GM21786 (cell line): Measurements from ENCODE around the gene BSG.

Experiments used
- ATAC-seq: cut with Tn5 transposase; IDR thresholded peaks from one replicate; pipeline ENCODE4 v1.9.1; 2021; ENCODE audit not compliant: unreplicated experiment

The BSG gene

DNA sequence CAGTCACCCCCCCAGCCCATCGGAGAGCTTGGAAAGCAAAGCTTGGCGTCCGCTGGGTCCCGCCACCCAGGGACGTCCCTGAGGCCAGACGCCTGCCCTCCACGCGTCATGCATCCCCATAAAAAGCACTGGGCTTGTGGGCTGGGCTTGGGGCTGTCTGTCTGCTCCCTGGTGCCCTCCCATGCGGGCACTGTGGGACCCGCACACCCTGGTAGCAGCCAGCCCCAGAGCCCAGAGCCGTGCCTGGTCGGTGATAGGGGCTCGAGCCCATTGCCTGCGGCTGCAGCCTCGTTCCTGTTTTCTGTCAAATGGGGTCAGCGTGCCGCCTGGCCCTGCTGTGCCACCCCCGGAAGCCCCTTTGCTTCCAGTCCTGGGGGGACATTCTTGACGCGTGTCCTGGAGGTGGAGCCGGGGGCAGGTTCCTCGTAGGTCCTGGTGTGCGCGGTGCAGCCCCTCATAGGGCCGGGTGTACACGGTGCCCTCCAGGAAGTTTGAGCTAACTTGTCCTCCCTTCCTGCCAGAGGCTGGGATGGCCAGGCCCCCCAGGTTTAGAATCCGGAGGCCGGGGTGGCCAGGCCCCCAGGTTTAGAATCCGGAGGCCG lies 32.9 kb upstream of the BSG start:
- ATAC-seq: no peak

- ATAC-seq: no peak
Measured at GRCh38 chr19:540867-541637, 31.3 kb upstream of the BSG start.

- ATAC-seq: no peak
Measured at GRCh38 chr19:541699-542098, 30.7 kb upstream of the BSG start.

DNA sequence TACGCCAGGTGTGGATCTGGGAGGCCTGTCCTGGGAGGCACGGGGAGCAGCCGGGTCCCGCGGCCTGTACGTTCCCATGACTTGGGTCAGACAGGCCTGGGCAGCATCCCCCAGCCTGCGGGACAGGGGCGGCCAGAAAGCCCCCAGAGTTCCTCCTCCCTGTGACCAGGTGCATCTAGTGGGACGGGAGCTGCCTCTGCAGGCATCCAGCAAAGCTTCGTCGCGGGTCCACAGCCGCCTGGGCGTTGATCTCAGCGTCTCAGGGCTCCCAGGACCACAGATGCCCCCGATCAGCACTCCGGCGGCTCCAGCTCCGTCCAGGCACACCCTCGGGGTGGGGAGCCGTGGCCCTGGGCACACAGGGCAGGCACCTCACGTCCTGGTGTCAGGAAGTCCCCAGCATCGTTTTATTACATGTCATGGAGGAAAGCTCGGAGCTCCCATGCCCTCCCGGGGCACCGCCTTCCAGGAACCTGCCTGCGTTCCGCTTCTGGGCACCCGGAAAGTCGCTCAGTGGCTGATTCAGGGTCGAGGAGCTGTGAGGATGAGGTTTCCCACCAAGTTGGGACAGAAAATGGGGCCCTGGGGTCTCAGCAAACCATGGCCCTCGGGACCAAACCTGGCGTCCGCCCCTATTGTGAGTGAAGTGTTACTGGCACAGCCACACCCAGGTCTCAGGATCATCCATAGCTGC lies 30.1 kb upstream of the BSG start:
- no peak for ATAC-seq

DNA sequence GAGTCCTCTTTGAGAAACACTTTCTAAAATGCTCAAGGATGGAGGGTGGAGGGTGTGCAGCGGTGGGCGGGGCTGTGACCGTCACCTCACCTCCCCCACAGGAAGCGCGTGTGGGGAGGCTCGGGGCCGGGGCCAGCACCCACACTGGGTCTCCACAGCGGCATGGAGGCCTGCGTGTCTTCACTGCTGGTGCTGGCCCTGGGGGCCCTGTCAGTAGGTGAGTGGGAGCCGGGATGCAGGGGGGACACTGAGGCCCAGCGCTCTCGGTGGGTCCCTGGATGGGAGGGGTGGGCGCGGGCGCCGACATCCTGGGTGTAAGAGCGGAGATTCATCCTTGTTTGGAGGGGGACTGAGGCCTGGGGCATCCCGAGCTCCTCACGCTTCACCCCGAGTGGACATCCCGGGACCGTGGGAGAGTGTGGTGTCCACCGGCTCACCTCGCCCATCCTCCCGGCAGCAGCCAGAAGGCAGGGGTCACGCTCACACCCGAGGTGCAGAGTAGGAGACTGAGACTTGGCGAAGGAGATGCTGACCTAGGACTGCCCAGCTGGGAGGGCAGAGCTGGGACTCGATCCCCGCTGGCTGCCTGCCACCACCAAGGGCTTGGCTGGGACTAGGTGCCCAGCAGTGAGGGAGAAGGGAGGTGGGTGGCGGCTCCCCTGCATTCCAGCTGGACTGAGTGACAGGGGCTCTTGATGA lies 28.3 kb upstream of the BSG start, which contains the start of gene GZMM:
GZMM (plus strand) TSS at position 144 of the 699 bp plus-strand sequence; CDS start at position 163, 19 bp downstream.
- no peak for ATAC-seq

DNA sequence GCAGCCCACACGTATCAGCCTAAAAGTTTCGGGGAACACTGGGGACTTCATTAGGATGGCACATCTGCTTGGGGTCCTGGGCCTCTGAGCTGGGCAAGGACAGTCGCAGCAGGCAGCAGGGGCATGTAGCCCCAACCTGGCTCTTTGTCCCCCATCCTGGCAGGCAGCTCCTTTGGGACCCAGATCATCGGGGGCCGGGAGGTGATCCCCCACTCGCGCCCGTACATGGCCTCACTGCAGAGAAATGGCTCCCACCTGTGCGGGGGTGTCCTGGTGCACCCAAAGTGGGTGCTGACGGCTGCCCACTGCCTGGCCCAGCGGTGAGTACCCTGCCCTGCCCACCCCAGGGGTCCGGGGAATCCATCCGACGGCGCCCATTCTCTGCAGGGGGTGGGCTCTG lies 25.3 kb upstream of the BSG start:
- ATAC-seq: no peak

DNA sequence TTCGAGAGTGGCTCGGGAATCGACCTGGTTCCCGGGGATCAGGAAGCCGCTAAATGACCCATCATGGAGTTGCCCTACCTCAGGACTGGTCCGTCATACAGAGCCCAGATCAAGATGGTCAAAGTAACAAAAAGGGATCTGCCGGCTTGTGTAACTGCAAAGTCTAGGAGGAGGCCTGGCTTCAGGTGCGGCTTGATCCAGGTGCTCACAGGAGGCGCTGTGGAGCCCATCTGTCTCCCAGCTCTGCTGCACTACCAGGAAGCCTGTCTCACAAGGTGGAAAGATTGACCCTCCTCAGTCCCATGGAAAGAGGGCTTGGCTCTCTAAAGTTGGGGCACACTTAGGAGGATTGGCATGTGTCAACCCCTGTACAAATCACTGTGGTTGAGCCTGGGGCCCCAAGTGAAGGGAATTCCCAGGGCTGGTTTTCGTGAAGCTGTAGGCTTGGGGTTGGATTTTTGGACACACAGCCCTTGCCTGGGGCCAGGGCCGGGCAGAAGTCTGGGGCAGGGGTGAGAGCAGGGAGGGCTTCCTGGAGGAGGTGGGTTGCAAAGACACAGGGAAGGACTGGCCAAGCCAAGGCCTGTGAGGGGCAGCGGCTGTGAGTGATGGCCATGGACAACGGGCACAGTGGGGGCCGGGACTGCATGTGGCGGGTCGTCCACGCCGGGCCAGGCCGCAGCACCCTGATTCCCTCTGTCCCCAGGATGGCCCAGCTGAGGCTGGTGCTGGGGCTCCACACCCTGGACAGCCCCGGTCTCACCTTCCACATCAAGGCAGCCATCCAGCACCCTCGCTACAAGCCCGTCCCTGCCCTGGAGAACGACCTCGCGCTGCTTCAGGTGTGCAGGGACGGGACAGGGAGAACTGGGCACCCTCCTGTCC lies 24.3 kb upstream of the BSG start:
- ATAC-seq: no peak

DNA sequence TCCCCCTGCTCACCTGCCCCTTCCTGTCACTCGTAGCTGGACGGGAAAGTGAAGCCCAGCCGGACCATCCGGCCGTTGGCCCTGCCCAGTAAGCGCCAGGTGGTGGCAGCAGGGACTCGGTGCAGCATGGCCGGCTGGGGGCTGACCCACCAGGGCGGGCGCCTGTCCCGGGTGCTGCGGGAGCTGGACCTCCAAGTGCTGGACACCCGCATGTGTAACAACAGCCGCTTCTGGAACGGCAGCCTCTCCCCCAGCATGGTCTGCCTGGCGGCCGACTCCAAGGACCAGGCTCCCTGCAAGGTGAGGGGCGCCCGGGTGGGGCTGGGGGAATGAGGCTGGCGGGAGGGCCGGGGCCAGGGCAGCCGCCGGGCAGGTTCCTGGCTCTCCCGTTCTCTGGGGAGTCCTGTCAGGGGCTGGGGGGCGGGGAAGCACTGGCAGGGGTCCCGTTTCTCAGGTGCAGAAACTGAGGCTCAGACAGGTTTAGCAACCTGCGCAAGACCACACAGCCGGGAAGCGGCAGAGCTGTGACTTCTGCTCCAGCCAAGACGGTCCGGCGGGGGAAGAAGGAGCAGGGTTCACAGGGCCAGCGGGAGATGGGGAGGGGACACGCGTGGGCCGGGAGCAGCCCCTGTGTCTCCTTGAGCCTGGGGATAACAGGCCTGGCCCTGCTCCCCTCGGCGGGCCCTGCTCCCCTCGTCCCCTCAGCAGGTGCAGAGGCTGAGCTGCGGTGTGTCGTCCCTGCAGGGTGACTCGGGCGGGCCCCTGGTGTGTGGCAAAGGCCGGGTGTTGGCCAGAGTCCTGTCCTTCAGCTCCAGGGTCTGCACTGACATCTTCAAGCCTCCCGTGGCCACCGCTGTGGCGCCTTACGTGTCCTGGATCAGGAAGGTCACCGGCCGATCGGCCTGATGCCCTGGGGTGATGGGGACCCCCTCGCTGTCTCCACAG lies 23.2 kb upstream of the BSG start:
- no peak for ATAC-seq

- no peak for ATAC-seq
Measured at GRCh38 chr19:554817-555216, 17.6 kb upstream of the BSG start.

DNA sequence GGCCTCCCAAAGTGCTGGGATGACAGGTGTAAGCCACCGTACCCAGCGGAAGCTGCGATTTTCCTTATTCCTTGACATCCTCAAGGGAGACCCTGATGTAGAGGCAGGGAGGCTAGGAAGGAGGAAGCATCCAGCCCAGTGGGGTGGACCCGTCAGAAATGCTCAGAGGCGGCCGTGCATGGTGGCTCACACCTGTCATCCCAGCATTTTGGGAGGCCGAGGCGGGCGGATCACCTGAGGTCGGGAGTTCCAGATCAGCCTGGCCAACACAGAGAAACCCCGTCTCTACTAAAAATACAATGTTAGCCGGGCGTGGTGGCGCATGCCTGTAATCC lies 17.0 kb upstream of the BSG start:
- no peak for ATAC-seq

GRCh38 chr19:556611-557382 lies 15.6 kb upstream of the BSG start:
- ATAC-seq: no peak

GRCh38 chr19:558770-559439 lies 13.5 kb upstream of the BSG start:
- ATAC-seq: no peak

DNA sequence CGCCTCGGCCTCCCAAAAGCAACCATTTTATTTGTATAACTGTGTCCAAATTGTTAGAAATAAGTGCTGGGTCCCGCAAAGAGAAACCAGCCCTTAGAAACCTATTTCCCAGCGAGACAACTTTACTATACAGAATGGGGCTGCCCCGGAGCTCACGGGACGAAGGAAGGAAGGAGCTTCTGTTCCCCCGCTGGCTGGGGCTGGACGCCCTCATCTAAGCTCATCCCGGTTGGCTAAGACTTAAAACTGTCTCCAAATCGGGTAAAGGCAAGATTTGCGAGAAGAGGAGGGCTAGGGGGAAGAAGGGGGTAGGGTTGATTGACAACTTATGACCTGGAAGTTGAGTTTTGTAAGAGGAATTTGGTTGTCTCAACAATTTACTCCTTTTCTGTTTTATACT lies 12.3 kb upstream of the BSG start:
- ATAC-seq: no peak

- ATAC-seq: no peak
Measured at GRCh38 chr19:566403-566802, 6.0 kb upstream of the BSG start.

- ATAC-seq: no peak
Measured at GRCh38 chr19:566844-567243, 5.6 kb upstream of the BSG start.

DNA sequence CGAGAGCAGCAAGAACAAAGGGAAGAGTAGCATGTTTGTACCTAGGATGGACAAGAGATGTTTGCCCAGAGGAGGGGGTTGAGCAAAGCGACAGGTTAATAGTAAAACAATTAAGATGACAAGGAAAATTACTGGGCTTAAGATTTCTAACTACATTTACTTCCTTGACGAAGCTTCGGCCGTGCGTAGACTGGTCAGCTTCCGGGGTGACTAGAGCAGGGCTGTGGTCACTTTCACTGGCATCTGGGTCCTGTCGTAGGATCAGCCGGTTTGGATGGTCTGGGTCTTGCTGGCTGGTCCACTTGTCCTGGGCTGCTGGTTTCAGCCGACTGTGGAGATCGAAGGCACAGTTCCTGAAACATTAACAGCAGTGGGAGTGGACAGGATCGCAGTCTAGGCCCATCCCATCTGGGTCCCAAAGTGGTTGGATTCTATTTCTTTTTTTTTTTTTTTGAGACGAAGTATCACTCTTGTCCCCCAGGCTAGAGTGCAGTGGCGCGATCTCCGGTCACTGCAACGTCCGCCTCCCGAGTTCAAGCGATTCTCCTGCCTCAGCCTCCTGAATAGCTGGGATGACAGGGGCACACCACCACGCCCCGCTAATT lies 5.0 kb upstream of the BSG start:
- ATAC-seq: no peak

GRCh38 chr19:570251-570686 lies 2.1 kb upstream of the BSG start:
- no peak for ATAC-seq
